ENCODE data around the gene SAP30. TPM values are rescaled to one million over a fixed set of nuclear protein-coding genes. Genes with fewer than 3 reads are reported as not detected.

SAP30 gene, protein sequence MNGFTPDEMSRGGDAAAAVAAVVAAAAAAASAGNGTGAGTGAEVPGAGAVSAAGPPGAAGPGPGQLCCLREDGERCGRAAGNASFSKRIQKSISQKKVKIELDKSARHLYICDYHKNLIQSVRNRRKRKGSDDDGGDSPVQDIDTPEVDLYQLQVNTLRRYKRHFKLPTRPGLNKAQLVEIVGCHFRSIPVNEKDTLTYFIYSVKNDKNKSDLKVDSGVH
- total RNA-seq (2014; rRNA removed): 42.7 and 58.7 TPM in 2 replicates
- polyA plus RNA-seq (2012): 29.5 TPM

DNA sequence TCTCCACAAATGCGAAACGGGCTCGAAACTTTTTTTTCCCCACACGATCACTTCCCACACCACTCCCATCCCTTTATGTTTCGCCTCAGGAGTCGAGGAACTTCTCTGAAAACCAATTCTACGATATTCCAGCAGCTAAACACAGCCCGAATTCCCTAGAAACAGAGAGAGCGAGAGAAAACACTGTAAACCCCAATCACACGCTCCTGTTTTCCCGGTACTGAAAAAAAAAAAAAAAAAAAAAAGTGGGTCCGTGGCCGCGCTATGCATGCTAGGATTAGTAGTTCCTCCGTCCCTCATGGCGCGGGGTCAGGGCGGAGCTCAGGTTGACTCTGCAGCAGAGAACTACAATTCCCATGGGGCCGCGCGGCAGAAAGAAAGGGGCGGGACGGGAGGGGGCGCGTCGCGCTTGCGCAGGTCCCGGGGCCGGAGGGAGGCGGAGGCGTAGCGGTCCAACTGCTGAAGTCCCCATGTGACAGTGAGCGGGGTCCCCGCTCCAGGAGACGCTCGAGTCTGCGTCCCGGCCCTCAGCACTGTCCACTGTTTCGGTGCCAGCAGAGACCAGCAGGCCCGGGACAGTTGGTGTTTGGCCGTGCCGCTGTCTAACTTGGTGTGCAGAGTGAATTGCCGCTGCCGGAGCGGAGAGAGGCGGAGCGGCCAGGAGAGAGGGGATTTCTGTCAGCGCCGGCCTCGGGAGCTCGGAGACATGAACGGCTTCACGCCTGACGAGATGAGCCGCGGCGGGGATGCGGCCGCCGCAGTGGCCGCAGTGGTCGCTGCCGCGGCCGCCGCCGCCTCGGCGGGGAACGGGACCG lies at the start of gene SAP30:
Gene SAP30 (plus strand): TSS at position 478 of the 815 bp plus-strand sequence. CDS start 229 bp downstream, at position 707.
- peak; percentile 99 for DNase-seq (ENCODE audit: low read depth)

DNA sequence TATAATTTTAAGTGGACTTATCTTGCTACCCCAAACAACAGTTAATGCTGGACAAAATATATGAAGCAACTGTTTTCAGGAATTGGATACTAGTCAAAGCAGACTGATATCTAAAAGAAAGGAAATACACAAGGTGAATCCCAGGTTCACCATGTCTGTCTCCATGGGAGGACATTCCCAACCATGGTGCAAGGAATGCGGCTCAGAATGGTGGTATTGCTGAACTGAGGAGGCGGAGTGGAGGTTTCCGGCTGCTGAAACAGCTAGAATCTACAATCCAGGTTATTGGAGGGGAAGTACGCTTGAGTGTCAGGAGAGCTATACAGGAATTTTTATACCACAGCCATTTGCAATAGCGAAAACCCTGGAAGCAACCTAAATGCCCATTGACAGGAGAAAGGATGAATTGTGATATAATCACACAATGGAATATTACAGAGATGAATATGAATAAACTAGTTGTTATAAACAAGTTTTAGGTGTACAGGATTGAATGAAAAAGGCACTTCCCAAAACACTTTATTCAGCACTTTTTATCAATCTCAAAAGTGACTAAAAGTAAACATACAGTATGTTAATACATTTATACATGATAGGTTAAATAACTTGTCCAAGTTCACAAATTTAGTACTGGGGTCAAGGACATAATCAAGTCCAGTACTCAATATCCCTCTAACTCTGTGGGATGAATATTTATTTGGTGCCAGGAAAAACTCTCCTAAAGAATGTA lies 45.6 kb upstream of the SAP30 start:
- no peak for DNase-seq (ENCODE audit: low read depth)

DNA sequence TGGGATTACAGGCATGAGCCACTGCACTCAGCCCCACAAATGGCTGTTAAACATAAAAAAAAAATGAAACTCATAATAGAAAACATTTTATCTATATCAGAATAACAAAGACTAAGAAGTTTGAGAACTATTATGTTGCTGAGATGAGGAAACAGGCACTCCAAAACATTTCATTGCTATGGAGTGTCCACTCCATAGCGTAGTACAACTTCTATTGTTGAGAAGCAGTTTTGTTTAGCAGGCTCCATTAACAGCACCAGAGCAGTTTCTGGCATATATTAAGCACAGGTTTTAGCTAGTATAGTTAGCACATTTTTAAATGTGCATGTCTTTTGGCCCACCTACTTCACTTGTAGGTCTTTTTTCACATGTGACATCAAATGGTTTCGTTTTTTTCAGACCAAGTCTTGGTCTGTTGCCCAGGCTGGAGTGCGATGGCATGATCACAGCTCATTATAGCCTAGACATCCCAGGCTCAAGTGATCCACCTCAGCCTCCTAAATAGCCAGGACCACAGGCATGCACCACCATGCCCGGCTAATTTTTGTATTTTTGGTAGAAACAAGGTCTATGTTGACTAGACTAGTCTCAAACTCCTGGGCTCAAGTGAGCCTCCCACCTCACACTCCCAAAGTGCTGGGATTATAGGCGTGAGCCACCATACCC lies 42.4 kb upstream of the SAP30 start:
- DNase-seq (ENCODE audit: low read depth): no peak

DNA sequence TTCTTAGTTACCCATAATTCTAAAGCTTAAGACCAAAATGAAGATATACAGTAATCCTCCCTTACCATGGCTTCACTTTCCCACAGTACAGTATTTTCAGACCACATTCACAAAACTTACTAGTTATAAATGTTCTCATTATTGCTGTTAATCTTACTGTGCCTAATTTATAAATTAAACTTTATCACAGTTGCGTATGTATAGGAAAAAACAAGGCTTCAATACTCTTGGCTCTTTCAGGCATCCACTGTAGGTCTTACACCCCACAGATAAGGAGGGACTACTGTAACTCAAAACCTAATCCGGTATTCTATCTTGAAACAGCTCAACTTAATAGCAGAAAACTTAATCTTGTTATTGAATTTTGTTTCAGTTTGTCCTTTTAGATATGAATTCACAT lies 40.2 kb upstream of the SAP30 start:
- DNase-seq (ENCODE audit: low read depth): no peak

DNA sequence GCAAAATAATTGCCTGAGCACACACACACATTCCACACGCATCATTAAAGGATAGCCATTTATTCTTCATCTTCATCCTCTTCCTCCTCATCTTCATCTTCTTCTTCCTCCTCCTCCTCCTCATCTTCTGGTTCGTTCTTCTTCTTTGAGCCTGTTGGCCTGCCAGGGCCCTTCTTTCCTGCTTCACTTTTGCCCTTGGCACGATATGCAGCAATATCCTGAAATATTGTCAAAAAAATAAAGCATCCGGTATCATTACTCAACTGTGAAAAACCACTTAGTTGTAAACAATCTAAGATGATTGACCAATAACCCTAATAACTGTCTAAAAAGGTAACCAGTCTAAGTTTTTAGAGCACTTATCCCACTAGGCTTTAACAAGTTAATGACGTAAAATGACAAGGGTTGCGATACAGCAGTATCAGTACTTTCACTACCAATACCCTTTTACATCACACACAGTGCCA lies 38.7 kb upstream of the SAP30 start:
- peak; percentile 41 for DNase-seq (ENCODE audit: low read depth)

DNA sequence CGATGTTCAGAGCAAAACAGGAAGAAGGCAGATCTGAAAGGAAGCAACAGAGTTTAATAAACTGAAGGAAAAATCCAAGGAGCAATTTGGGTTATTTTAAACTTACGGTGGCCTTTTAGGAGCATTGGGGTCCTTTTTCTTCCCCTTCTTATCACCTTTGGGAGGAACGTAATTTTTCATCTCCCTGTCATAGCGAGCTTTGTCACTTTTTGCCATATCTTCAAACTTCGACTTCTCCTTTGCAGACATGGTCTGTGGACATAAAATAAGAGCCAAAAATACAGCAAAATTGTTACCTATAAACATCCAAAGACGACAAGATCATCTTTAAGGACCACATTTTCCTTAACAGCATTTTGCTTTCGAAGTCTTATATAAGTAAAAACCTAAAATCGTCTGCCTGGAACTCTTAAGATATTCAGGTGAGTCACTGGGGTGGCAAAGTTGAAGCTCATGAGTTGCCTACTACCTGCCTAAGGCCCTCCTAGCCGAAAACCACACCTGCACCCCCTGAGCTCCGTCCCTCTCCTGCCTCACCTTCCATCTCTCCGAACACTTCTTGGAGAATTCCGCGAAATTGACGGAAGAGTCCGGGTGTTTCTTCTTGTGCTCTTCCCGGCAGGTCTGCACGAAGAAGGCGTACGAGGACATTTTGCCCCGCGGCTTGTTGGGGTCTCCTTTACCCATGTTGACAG lies 37.6 kb upstream of the SAP30 start:
- DNase-seq (ENCODE audit: low read depth): no peak

DNA sequence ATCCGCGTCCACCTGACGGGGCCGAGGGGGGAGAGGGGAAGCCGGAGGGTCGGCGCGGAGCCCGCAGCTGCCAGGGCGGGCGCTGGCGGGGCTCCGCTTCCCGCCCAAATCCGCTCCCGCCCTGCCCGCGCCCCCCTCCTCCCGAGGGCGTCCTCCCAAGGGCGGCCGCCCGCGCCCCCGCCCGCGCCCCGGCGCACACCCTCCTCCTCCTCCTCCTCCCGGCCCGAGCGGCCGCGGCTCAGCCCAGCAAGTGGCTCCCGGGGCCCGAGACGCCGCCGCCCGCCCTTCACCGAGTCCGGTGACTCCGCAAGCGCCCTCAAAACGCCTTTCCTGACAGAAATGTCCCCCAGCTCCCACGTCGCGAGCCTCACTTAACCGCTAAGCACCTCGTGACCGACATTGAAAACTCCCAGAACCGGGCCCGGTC lies 37.1 kb upstream of the SAP30 start:
- DNase-seq (ENCODE audit: low read depth): peak; percentile 37

DNA sequence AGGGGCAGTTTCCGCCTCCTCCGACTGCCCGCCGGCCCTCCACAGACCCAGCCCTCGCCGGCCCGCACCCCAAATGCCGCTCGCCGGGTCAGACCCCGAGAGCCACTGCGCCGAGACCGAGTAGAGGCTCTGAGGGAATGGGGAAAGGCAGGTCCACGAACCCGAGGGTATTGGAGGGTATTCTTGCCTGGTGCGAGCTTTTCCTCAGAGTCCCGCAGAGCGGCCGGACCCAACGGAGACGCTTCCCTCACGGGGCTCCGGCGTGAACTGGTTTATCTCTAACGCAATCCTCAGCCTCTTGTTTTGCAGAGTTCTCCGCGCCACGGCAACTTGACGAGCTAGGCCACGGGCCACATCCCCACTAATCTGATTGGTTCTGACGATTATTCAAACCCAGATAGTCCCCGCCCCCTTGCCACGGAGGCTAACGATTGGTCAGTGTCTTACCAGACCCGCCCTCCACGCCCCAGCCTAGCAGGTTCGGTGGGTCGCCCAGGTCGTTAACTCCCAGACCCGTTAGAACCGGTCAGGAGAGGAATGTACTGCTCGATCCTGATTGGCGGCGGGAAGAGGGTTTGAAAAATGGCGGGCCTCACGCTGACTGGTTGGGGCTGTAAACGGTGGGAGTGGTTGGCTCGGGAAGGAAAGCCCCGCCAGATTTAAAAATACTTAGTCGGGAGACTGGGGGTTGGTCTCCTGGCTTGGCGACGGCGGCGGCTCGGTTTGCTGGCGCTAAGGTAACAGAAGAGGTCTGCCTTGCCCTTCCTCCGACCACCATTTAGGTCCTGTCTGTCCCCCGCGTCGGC lies 36.5 kb upstream of the SAP30 start, which contains the start of gene HMGB2:
Gene HMGB2 (minus strand): TSS at position 274 of the 806 bp plus-strand sequence. CDS start 709 bp downstream, outside the sequence.
- DNase-seq (ENCODE audit: low read depth): peak; percentile 100

DNA sequence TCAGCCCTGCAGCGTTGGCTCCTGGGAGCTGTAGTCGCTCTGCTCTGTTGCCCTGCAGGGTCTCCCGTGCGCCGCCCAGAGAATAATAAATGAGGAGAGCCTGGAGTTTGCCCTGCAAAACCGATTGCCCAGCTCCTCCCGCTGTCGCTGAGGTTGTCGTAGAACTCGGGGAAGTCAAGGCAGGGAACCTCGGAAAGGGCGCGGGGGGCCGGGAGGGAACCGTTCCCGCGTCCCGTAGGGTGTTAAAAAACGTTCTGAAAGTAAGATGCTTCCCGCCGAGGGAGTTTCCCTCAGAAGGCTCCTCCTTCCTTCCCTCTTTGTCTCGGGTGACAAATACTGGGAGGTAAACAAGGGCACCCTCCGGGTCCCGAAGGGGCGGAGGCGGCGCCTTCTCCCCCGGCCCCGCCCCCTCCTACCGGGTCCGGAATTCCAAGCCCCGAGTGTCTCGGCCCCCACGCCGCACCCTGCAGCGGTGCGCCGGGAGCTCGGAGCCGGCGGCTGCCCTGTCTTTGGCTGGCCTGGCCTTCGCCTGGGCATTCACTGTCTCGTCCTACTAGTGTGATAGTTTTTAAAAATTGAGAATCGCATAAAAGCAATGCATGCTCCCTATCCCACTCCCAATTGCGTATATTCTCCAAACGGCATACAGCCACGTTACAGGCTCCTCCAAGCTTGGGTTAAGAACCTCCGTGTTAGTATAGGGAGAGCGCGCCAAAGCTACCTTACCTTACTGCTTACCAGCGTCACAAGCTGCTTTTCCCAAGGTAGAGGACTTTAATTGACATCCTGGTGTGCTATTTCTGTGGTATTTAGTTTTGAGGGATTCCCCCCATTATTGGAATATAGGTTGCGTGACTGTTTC lies 35.6 kb upstream of the SAP30 start:
- DNase-seq (ENCODE audit: low read depth): peak; percentile 94

DNA sequence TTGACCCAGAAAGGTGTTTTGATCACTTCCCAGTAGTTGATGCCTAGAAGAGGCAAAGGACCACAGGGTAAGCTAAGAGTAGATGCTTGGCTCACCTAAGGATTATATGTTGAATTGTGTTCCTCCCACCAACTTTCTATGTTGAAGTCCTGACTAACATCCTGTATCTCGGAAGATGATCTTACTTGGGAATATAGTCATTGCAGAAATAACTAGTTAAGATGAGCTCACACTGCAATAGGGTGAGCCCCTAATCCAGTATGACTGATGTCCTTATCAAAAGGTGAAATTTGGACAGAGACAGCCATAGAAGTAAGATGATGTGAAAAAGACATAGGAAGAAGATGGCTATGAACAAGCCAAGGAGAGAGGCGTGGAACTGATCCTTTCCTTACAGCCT lies 33.3 kb upstream of the SAP30 start:
- no peak for DNase-seq (ENCODE audit: low read depth)

DNA sequence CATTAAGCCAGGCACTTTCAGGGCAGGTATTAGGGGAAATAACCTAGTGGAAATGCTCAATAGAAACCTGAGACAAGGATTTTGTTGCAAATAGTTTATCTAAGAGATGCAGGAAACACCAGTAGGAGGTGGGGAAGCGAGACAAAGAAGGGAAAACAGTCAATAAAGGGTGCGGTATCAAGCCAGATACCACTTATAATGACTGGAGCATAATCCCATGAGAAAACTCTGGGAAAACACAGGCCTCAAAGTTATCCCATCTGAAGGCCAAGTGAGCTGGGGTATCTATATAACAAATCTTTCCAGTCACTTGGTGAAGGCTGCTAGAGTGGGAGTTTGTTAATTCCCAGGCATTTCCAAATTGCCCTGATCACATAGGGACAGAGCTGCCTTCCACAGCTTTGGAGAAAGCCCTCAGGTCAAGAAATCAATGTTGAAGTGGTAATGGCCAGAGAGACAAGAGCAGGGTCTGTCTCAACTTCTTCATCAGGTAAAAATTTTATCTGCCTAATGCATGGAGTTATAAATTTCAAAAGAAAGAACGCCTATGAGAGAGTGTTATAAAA lies 26.8 kb upstream of the SAP30 start:
- DNase-seq (ENCODE audit: low read depth): no peak

DNA sequence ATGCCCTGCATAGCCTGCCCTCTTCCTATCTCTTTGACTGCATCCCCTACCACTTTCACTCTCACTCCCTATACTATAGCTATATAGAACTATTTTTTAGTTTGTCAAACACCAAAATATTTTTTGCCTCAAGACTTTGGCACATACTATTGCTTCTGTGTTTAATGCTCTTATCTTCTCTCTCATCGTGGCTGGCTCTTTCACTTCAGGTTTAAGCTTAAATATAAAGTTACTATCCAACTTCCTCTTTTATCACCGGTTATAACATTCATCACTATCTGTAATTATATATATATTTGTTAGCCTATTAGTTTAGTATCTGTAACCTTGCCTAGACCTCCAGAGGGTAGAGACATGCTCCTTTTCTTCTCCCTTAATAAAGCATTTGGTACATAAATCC lies 25.1 kb upstream of the SAP30 start:
- no peak for DNase-seq (ENCODE audit: low read depth)

DNA sequence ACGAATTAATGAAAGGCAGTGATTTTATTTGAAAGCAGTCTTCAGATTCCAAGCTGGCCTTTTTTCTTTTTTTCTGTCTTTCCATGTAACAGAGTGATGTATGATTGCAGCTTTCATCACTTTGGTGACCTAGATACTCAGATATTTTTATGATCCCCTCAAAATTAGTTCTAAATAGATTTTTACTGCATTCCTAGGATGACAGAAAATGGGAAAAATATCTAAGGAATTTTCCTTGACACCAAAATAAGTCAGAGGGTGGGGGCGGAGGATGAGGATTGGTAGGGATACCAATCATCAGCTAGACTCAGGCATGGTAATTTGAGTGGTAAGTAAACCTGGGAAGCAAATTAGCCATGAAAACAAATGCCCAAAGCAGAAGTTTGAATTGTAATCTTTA lies 24.7 kb upstream of the SAP30 start:
- DNase-seq (ENCODE audit: low read depth): peak; percentile 83

DNA sequence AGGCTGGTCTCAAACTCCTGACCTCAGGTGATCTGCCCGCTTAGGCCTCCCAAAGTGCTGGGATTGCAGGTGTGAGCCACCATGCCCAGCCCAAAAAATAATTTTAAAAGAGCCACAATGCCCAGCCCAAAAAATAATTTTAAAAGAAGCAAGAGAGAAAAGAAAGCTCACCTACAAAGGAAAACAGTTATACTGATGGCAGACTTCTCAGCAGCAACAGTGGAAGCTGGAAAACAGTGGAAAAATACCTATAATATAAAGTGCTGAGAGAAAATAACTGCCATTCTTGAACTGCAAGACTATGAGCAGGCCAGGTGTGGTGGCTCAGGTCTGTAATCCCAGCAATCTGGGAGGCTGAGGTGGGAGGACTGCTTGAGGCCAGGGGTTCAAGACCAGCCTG lies 23.3 kb upstream of the SAP30 start:
- DNase-seq (ENCODE audit: low read depth): no peak

DNA sequence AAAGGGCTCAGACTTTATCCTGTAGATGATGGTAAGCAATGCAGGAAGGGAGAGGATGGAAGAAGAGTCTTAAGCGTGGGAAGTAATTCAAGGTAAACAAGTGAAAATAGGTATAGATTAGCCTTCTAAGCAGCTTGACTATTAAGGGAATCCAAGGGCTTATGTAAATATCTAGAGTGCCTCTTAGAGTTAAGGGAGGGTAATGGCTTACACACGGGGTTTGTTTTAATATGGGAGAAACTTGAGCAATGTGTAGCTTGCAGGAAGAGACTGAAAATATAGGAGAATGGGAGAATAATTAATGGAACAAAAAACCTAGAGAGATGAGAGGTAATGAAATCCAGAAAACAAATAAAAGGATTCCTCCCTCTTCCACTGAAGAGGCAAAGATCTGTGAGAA lies 12.8 kb upstream of the SAP30 start:
- no peak for DNase-seq (ENCODE audit: low read depth)

DNA sequence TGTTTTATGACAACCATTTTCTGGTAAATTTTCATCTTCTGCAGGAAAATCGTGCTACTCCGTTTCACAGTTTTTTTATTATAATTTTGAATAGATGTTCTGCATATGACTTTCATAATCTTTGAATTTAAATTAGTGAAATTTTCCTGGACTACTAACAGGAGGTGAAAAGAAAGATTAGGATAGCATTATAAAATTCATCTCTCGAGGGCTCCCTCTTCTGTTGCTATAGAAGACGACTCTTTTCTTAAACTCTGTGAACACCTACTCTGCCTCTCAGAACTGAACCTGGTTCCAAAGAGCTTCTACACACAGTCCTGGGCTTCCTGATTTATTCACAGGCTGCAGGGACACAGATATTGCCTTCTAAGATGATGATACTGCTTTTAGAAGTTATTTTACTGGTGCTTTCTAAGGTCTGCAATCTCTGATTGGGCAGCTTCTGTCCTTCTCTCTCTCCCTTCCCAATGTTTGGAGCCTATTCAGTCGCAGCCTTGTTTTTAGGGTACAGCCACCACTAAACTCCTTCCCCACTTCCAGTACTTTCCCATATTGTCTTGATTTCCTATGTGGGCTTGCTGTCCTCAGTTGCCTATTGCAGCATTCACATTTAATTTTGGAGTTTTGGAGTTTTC lies 10.1 kb upstream of the SAP30 start:
- peak; percentile 31 for DNase-seq (ENCODE audit: low read depth)

DNA sequence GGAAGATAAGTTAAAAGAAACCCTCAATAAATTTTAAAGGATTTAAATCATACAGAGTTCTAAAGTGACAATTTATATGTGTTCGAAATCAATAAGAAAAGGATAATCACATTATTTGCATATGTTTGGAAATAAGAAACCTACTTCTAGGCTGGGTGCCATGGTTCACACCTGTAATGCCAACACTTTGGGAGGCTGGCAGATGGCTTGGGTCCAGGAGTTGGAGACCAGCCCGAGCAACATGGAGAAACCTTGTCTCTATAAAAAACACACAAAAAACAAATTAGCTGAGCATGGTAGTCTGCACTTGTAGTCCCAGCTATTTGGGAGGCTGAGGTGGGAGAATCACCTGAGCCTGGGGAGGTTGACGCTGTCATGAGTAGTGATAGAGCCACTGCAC lies 8.1 kb upstream of the SAP30 start:
- no peak for DNase-seq (ENCODE audit: low read depth)

DNA sequence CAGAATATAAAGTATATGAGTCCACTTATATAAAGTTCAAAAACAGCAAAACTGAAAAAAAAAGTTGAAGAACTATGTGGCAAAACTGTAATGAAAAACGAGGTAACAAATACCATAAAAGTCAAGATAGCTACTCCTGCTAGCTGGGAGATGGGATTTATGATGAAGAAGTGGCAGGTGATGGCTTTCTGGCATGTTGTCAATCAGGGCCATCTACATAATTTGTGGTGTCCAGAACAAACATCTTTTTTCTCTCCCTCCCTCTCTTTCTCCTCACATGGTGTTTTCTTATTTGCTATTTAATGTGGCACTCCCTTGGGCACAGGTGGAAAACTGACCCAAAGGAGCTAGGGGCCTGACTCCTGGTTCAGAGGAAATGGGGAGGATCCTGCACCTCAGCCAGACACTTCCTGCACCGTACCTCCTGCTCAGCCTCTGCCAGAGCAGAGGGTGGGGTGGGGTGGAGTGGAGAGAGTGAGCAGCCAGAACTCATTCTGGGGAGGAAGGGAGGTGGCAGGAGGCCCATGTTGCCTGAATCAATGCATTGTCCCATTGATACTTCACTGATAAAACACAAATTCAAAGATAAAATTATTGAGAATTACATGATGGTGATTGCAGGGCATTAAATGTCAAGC lies 5.3 kb upstream of the SAP30 start:
- DNase-seq (ENCODE audit: low read depth): no peak

Data from LHCN-M2 (cell line).